PFSK-1 (cell line): ENCODE data around the gene CHRM4.

Experiments used
- FOXP2 ChIP-seq: optimal IDR thresholded peaks from 2 replicates; pipeline ENCODE3; 2011; ENCODE audit warnings: borderline replicate concordance, control low read depth, inconsistent platforms; ENCODE audit not compliant: insufficient read depth; ENCODE audit errors: extremely low read length, extremely low read depth
- POLR2AphosphoS5 ChIP-seq: IDR thresholded peaks from 2 replicates; pipeline ENCODE4 v1.6.1; 2012; ENCODE audit warnings: low read depth, mild to moderate bottlenecking, control low read depth, low read length, moderate library complexity
- REST ChIP-seq, 2 experiments: IDR thresholded peaks; 2 replicates each; pipeline versions ENCODE4 v1.6.1 to v1.8.0; 2011 to 2012; ENCODE audit warnings: low read depth in 2 of 2, low read length in 2 of 2, control low read depth in 1 of 2, inconsistent platforms in 1 of 2, mild to moderate bottlenecking in 1 of 2, moderate library complexity in 1 of 2; ENCODE audit not compliant: insufficient read depth in 1 of 2
- SIN3A ChIP-seq: IDR thresholded peaks from 2 replicates; pipeline ENCODE4 v1.6.1; 2012; ENCODE audit warnings: mild to moderate bottlenecking, low read length, moderate library complexity, borderline replicate concordance; ENCODE audit not compliant: insufficient read depth
- TAF1 ChIP-seq: IDR thresholded peaks from 2 replicates; pipeline ENCODE4 v1.6.1; 2012; ENCODE audit warnings: low read length, control low read depth, borderline replicate concordance; ENCODE audit not compliant: insufficient read depth

The CHRM4 gene

GRCh38 chr11:46414879-46415278 lies 23.3 kb upstream of the CHRM4 start:
- TF ChIP-seq POLR2AphosphoS5 = no peak
- no peak for TF ChIP-seq REST (IDR thresholded peaks at IDR 0.05; ENCODE audit: insufficient read depth in 1 of 2, low read depth in 2 of 2, low read length in 2 of 2)
- no peak for TF ChIP-seq SIN3A
- no peak for TF ChIP-seq TAF1
- no peak for TF ChIP-seq FOXP2

GRCh38 chr11:46414466-46414796 lies 22.9 kb upstream of the CHRM4 start:
- TF ChIP-seq REST (IDR thresholded peaks at IDR 0.05; ENCODE audit: insufficient read depth in 1 of 2, low read depth in 2 of 2, low read length in 2 of 2) (no peak), TAF1 (no peak), POLR2AphosphoS5 (no peak), FOXP2 (no peak), SIN3A (no peak)

GRCh38 chr11:46413760-46414465 lies 22.3 kb upstream of the CHRM4 start:
- TF ChIP-seq POLR2AphosphoS5 (no peak), TAF1 (no peak), SIN3A (no peak), REST (IDR thresholded peaks at IDR 0.05; ENCODE audit: insufficient read depth in 1 of 2, low read depth in 2 of 2, low read length in 2 of 2) (no peak)

- TF ChIP-seq SIN3A = no peak
- no peak for TF ChIP-seq REST (IDR thresholded peaks at IDR 0.05; ENCODE audit: insufficient read depth in 1 of 2, low read depth in 2 of 2, low read length in 2 of 2)
- TF ChIP-seq POLR2AphosphoS5 = no peak
- no peak for TF ChIP-seq TAF1
- TF ChIP-seq FOXP2 = no peak
Observed at GRCh38 chr11:46410021-46410420, 18.4 kb upstream of the CHRM4 start.

- TF ChIP-seq TAF1 (no peak), REST (IDR thresholded peaks at IDR 0.05; ENCODE audit: insufficient read depth in 1 of 2, low read depth in 2 of 2, low read length in 2 of 2) (no peak), POLR2AphosphoS5 (no peak), SIN3A (no peak), FOXP2 (no peak)
Observed at GRCh38 chr11:46408407-46408986, 16.9 kb upstream of the CHRM4 start.
